BE2C (cell line): ENCODE results near the gene PTPRH.

Source experiments
- DNase-seq: peaks from one replicate; pipeline ENCODE4 v3.0.0-alpha.2; 2020
- H3K27me3 ChIP-seq: fragments of 250-450 bp; sonication (Bioruptor Pico); 2 replicates; pipeline ENCODE4 v1.5.1; 2020; ENCODE audit warnings: mild to moderate bottlenecking
- H3K36me3 ChIP-seq: fragments of 250-450 bp; sonication (Bioruptor Pico); 2 replicates; pipeline ENCODE4 v1.5.1; 2020; ENCODE audit warnings: mild to moderate bottlenecking
- H3K4me1 ChIP-seq: fragments of 250-450 bp; sonication (Bioruptor Pico); 2 replicates; pipeline ENCODE4 v1.5.1; 2020
- H3K4me3 ChIP-seq: 2 replicates; pipeline ENCODE4 v1.5.1; 2011; ENCODE audit warnings: low read depth, low read length
- H3K9me3 ChIP-seq: fragments of 250-450 bp; sonication (Bioruptor Pico); 2 replicates; pipeline ENCODE4 v1.5.1; 2020
- TF ChIP-seq, protein P1 (sequence below): IDR thresholded peaks from 2 replicates; pipeline ENCODE4 v1.5.1; 2012; ENCODE audit warnings: mild to moderate bottlenecking, low read depth, low read length

Gene PTPRH

DNA sequence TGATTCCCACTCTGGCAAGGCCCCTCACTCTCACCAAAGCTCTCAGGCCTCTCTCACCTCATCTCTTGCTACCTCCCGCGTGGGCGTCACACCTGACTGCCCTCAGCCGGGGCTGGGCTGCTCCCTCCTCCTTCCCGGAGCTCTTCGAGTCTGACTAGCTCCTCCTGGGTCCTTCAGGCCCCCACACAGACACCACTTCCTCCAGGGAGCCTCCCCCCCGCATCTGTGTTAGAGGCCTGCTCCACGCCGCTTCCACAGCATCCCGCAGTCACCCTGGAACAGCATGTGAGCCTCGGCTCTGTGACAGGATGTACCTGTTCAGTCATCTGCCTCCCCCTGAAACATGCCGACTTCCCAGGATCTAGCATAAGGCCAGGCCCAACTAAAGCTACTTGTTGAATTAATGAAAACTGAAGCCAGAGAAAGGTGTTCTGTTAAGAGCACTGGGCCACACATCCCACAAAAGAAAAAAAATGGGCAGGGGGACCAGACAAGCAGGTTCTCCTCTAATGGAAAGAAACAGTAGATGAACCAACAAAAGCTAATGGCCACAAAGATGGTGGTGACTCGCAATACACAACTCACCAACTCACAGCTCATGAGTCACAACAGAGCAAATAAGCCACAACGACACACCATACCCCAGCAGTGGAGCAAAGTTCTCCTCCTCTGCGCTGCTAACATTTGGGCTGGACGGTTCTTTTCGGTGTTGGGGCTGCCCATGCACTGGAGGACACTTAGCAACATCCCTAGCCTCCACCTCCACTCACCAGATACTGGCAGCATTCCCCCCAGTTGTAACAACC lies 46.5 kb upstream of the PTPRH start:
- no peaks in the 10 kb centered on the region for H3K27me3 ChIP-seq
- TF ChIP-seq, protein P1, sequence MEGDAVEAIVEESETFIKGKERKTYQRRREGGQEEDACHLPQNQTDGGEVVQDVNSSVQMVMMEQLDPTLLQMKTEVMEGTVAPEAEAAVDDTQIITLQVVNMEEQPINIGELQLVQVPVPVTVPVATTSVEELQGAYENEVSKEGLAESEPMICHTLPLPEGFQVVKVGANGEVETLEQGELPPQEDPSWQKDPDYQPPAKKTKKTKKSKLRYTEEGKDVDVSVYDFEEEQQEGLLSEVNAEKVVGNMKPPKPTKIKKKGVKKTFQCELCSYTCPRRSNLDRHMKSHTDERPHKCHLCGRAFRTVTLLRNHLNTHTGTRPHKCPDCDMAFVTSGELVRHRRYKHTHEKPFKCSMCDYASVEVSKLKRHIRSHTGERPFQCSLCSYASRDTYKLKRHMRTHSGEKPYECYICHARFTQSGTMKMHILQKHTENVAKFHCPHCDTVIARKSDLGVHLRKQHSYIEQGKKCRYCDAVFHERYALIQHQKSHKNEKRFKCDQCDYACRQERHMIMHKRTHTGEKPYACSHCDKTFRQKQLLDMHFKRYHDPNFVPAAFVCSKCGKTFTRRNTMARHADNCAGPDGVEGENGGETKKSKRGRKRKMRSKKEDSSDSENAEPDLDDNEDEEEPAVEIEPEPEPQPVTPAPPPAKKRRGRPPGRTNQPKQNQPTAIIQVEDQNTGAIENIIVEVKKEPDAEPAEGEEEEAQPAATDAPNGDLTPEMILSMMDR = no peak
- DNase-seq = no peak
- peaks cover 2% of the 10 kb centered on the region; the same call in 1 of the 2 replicates for H3K36me3 ChIP-seq
- H3K4me1 ChIP-seq = peaks cover 4% of the 10 kb centered on the region; the same call in 1 of the 2 replicates
- no peaks in the 10 kb centered on the region for H3K9me3 ChIP-seq
- peak overlapping the region; percentile 93 for H3K4me3 ChIP-seq

DNA sequence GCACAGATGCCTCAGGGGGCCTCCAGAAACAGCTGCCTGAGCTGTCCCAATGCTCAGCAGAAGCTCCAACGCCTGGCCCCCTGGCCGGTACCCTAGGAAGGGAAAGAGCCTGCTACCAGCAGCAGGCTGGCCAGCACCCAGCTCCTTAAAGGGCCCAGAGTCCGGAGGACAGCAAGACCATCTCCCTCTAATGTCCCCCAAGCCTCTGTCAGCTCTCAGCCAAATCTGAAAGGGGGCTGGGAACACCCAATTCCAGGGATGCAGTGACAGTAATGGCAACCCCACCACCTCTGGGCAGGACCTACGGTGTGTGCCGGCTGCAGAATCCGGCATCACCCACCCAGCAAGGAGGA lies 45.3 kb upstream of the PTPRH start:
- DNase-seq = no peak
- peaks cover 2% of the 10 kb centered on the region for H3K36me3 ChIP-seq
- no peaks in the 10 kb centered on the region for H3K9me3 ChIP-seq
- H3K4me1 ChIP-seq = peaks cover 4% of the 10 kb centered on the region; the same call in 1 of the 2 replicates
- TF ChIP-seq, protein P1 = no peak
- H3K4me3 ChIP-seq = no peak overlapping the region
- H3K27me3 ChIP-seq = no peaks in the 10 kb centered on the region

DNA sequence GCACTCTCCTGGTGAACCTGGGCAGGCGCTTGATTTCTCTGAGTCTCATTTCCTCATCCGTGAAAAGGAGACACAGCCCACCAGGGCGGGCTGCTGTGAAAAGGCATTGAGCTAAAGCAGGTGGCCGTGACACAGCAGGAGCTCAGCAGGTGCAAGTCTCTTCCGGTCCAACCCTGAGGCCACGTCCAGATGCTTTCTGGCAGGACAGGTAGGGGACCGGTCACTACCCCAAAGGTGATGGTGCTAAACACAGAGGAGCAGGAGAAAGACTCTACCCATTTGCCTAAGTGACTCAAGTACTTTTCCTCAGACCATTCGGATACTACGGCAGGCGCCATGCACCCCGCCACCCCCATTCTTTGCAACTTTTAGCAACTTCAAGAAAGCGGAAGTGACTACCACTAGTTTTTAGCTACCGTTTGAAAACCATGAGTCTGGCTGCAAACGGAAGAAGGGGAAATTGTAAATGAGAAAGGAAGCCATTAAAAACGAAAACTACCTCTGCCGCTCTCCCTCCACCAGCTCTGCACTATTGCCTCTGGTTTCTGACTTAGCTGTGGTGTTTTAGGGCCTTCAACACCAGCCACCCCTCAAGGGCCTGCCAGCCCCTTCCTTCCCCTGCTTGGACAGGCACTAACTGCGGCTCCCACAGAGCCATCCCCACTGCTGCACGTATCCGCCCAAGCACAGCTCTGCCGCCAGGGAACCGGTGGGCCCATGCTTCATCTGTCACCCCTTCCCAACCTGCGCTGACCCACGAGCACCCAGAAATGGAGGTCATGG lies 44.7 kb upstream of the PTPRH start:
- Histone ChIP-seq H3K4me3 (no peak overlapping the region), H3K27me3 (no peaks in the 10 kb centered on the region), H3K9me3 (no peaks in the 10 kb centered on the region), H3K36me3 (peaks cover 5% of the 10 kb centered on the region), H3K4me1 (peaks cover 5% of the 10 kb centered on the region; the same call in 1 of the 2 replicates)
- TF ChIP-seq, protein P1 = no peak
- no peak for DNase-seq

DNA sequence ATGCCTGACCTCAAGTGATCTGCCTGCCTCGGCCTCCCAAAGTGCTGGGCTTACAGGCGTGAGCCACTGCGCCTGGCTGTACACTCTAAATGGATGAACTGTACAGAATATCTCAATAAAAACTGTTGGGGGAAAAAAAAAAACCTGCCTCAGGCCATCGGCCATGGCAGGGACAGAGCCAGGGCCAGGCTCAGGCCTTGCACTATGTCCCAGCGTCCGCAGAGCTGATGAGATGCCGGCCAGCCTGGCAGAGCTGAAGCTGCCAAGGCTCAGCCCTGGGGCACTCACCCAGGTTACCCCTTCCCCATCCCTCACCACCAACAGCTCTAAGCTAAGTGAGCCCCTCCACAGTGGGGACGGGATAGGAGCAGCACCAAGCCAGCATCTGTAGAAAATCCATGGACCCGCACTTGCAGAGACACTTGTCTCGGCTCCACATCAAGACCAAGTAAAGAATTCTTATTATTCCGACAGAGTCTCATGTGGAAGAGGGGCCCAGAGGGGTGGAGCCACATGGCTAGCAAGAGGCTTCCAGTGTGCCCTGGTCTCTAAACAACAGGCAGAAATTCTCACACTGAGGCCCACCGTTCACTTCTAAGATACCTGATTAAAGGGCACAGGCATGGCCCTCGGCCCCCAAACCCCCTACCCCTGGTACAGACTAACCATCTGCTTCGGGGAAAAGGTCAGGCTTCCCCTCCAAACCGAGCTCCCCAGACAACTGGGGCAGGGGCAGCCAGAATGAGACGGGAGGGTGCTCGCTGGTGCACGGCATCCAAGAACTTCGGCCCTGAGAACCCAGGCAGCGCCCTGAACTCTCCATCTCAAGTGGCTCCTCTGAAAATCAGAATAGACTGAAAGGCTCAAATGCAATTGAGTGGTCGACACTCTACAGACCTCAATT lies 43.7 kb upstream of the PTPRH start:
- H3K36me3 ChIP-seq = peaks cover 6% of the 10 kb centered on the region
- H3K9me3 ChIP-seq = no peaks in the 10 kb centered on the region
- H3K27me3 ChIP-seq = no peaks in the 10 kb centered on the region
- H3K4me1 ChIP-seq = peaks cover 10% of the 10 kb centered on the region; the same call in 1 of the 2 replicates
- no peak overlapping the region for H3K4me3 ChIP-seq
- TF ChIP-seq, protein P1 = no peak
- DNase-seq = no peak

DNA sequence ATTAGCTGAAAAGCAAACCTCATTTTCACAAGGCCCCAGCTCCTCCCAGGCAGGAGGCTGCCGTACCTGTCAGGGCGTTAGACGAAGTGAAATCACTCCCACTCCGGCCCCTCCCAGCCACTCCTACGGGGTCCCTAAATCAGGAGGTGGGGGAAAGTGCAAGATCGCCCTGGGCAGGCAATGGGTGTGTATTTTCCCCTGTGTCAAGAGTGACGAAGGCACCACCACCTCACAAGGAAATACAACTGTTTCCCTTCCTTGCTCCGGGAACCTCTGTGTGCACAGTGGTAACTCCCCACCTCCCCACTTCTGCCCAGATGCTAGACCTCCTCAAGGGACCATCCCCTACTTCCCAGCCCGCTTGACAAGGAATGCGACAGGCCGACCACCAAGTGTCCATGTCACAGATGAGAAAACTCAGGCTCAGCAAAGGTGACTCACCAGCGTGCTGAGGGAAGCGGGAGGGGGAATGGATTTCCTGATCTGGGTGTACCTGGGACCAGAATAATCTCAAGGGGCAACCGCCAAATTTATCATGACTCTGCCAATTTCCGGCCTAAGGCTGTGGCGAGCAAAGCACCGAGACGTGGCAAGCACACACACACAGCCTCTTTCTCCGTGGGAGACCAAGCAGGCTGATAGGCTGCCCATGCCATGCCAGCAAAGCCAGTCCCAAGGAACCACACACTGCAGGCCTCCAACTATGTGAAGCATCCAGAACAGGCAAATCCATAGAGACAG lies 42.2 kb upstream of the PTPRH start:
- no peaks in the 10 kb centered on the region for H3K27me3 ChIP-seq
- peaks cover 10% of the 10 kb centered on the region; the same call in 1 of the 2 replicates for H3K4me1 ChIP-seq
- no peaks in the 10 kb centered on the region for H3K9me3 ChIP-seq
- no peak overlapping the region for H3K4me3 ChIP-seq
- no peak for DNase-seq
- TF ChIP-seq, protein P1 = no peak
- H3K36me3 ChIP-seq = peaks cover 10% of the 10 kb centered on the region
